Prostate gland (tissue), 2 donors: ENCODE results near the gene IFNL2.

ENCODE experiments used
- CTCF ChIP-seq, 4 experiments: fragments of 200-600 bp in 2 of 4; fragments of 450-650 bp in 2 of 4; sonication (generic) in 2 of 4; IDR thresholded peaks; 1 replicate in 3 of 4; 2 replicates in 1 of 4; pipeline ENCODE4 v1.5.1; 2016 to 2019; ENCODE audit warnings: antibody characterized with exemption in 4 of 4, mild to moderate bottlenecking in 2 of 4, moderate library complexity in 2 of 4
- POLR2A ChIP-seq: fragments of 450-650 bp; IDR thresholded peaks from one replicate; pipeline ENCODE4 v1.6.1; 2016; ENCODE audit warnings: antibody characterized with exemption, mild to moderate bottlenecking

- TF ChIP-seq CTCF (IDR thresholded peaks at IDR 0.05), result no peak
- no peak for TF ChIP-seq POLR2A
Measured at GRCh38 chr19:39277598-39277997, 9.4 kb downstream of the IFNL2 start.
